HepG2 (cell line): ENCODE measurements around the gene RPS6KB1. TPM values are rescaled to one million over a fixed set of nuclear protein-coding genes. Genes with fewer than 3 reads are reported as not detected.

Experiments
- ATF7 ChIP-seq, 2 experiments: fragments of 450-650 bp in 1 of 2; sonication (generic) in 1 of 2; formaldehyde crosslinking in 1 of 2; IDR thresholded peaks; 2 replicates each; pipeline versions ENCODE4 v1.4.0 to v1.6.1; 2016 to 2020; ENCODE audit warnings: antibody characterized with exemption in 1 of 2, mild to moderate bottlenecking in 1 of 2, missing genetic modification reagents in 1 of 2
- BORCS8-MEF2B ChIP-seq: sonication (generic); formaldehyde crosslinking; IDR thresholded peaks from 2 replicates; pipeline ENCODE4 v1.8.0; 2022; ENCODE audit warnings: mild to moderate bottlenecking, missing genetic modification reagents
- GTF3A ChIP-seq: sonication (generic); formaldehyde crosslinking; conservative IDR thresholded peaks from 2 replicates; pipeline ENCODE4 v1.4.0; 2020; ENCODE audit warnings: mild to moderate bottlenecking, missing genetic modification reagents
- GZF1 ChIP-seq: sonication (generic); formaldehyde crosslinking; IDR thresholded peaks from 2 replicates; pipeline ENCODE4 v1.5.1; 2020; ENCODE audit warnings: mild to moderate bottlenecking, missing genetic modification reagents
- HHEX ChIP-seq: IDR thresholded peaks from 2 replicates; pipeline ENCODE4 v1.6.1; 2016; ENCODE audit warnings: control low read depth
- KDM4B ChIP-seq: sonication (generic); formaldehyde crosslinking; IDR thresholded peaks from 2 replicates; pipeline ENCODE4 v1.4.0; 2020; ENCODE audit warnings: missing genetic modification reagents
- MTF1 ChIP-seq: sonication (generic); formaldehyde crosslinking; IDR thresholded peaks from 2 replicates; pipeline ENCODE4 v1.5.0; 2020; ENCODE audit warnings: missing genetic modification reagents
- REL ChIP-seq: sonication (generic); formaldehyde crosslinking; conservative IDR thresholded peaks from 2 replicates; pipeline ENCODE4 v1.8.0; 2022; ENCODE audit warnings: mild to moderate bottlenecking, missing genetic modification reagents, moderate library complexity
- ZNF101 ChIP-seq: sonication (generic); formaldehyde crosslinking; IDR thresholded peaks from 2 replicates; pipeline ENCODE4 v1.4.0; 2020; ENCODE audit warnings: mild to moderate bottlenecking, low read depth, missing genetic modification reagents, borderline replicate concordance
- ZNF768 ChIP-seq: sonication (generic); formaldehyde crosslinking; IDR thresholded peaks from 2 replicates; pipeline ENCODE4 v1.4.0; 2020; ENCODE audit warnings: missing genetic modification reagents
- polyA plus RNA-seq, 8 experiments: library from polyadenylated mRNA; depleted of rRNA in 3 of 8; stranded (reverse) in 7 of 8; unstranded in 1 of 8; fragments of >200 nt; fragmentation: Illumina TruSeq in 4 of 8; extraction: Trizol in 4 of 8; gene quantifications; 2 replicates each; pipeline versions ENCODE4 v1.2.1 to v1.2.3, GENCODE V29; 2011 to 2016; ENCODE audit warnings: low read depth in 4 of 8, missing spikeins in 1 of 8, mixed read lengths in 1 of 8; ENCODE audit not compliant: insufficient read depth in 1 of 8
- total RNA-seq, 5 experiments: library from RNA; depleted of rRNA; stranded (reverse); fragments of >200 nt; fragmentation: Illumina TruSeq; extraction: Trizol; gene quantifications; 2 replicates each; pipeline ENCODE4 v1.2.3, GENCODE V29; 2016; ENCODE audit warnings: low read depth in 1 of 5
- TF ChIP-seq, protein P1 (sequence below): sonication (generic); formaldehyde crosslinking; IDR thresholded peaks from 2 replicates; pipeline ENCODE4 v1.8.0; 2022; ENCODE audit warnings: low read depth, missing genetic modification reagents
- TF ChIP-seq, protein P2 (sequence below): sonication (generic); formaldehyde crosslinking; IDR thresholded peaks from 2 replicates; pipeline ENCODE4 v1.4.0; 2020; ENCODE audit warnings: low read depth, missing genetic modification reagents
- TF ChIP-seq, protein P3 (sequence below): sonication (generic); formaldehyde crosslinking; IDR thresholded peaks from 2 replicates; pipeline ENCODE4 v1.4.0; 2020; ENCODE audit warnings: missing genetic modification reagents
- TF ChIP-seq, protein P4 (sequence below): sonication (generic); formaldehyde crosslinking; IDR thresholded peaks from 2 replicates; pipeline ENCODE4 v1.9.0; 2022; ENCODE audit warnings: missing genetic modification reagents, mild to moderate bottlenecking, borderline replicate concordance

RPS6KB1 gene
- total and polyA plus RNA-seq, 2 of the 13 experiments (the other 11 are each of a cell fraction or from before 2014, with no cell fraction given): 16.5 to 42.2 TPM

DNA sequence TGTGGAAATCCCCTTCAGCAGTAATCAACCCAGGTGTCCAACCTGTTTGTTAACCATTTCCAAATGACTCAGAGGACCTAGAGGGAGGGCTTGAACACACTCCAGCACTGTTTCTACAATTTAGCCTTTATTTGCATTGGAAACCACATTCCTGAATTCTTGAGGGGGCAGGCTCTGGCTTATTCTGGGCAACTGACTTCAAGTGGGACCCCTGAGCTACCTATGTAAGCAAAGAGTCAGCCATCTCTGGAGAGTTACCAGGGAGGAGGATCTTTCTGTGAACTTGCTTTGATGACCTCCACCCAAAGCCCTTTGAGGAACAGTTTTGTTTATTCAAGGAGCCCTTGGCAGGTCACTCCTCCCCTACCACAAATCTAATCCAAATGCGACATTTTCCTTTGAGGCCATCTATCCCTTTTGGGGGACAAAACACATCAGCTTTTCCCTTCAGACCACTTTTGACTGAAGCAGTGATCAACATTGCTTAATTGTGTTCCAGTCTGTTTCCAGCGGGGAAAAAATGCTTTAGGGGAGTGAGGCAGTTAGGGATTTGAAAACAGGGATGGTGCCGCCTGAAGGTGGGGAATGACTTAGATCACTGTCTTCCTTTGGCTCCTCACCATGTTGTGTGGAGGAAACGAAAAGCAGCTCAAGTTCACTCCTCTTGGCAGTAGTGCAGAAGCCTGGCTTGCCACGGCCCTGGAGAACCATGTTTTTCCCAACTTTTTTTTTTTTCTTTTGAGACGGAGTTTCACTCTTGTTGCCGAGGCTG is 46.3 kb upstream of the RPS6KB1 start (continued):
- TF ChIP-seq, protein P1, sequence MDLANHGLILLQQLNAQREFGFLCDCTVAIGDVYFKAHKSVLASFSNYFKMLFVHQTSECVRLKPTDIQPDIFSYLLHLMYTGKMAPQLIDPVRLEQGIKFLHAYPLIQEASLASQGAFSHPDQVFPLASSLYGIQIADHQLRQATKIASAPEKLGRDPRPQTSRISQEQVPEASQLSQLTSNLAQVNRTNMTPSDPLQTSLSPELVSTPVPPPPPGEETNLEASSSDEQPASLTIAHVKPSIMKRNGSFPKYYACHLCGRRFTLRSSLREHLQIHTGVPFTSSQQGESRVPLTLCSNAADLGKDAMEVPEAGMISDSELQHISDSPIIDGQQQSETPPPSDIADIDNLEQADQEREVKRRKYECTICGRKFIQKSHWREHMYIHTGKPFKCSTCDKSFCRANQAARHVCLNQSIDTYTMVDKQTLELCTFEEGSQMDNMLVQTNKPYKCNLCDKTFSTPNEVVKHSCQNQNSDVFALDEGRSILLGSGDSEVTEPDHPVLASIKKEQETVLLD (CRISPR knock-in tag): no peak
- TF ChIP-seq, protein P2, sequence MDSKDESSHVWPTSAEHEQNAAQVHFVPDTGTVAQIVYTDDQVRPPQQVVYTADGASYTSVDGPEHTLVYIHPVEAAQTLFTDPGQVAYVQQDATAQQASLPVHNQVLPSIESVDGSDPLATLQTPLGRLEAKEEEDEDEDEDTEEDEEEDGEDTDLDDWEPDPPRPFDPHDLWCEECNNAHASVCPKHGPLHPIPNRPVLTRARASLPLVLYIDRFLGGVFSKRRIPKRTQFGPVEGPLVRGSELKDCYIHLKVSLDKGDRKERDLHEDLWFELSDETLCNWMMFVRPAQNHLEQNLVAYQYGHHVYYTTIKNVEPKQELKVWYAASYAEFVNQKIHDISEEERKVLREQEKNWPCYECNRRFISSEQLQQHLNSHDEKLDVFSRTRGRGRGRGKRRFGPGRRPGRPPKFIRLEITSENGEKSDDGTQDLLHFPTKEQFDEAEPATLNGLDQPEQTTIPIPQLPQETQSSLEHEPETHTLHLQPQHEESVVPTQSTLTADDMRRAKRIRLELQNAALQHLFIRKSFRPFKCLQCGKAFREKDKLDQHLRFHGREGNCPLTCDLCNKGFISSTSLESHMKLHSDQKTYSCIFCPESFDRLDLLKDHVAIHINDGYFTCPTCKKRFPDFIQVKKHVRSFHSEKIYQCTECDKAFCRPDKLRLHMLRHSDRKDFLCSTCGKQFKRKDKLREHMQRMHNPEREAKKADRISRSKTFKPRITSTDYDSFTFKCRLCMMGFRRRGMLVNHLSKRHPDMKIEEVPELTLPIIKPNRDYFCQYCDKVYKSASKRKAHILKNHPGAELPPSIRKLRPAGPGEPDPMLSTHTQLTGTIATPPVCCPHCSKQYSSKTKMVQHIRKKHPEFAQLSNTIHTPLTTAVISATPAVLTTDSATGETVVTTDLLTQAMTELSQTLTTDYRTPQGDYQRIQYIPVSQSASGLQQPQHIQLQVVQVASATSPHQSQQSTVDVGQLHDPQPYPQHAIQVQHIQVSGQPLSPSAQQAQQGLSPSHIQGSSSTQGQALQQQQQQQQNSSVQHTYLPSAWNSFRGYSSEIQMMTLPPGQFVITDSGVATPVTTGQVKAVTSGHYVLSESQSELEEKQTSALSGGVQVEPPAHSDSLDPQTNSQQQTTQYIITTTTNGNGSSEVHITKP (CRISPR knock-in tag): peak; percentile 82
- 0 out of 2 replicates have a peak, but pooled peaks have one; percentile 37 for TF ChIP-seq MTF1
- TF ChIP-seq, protein P3, sequence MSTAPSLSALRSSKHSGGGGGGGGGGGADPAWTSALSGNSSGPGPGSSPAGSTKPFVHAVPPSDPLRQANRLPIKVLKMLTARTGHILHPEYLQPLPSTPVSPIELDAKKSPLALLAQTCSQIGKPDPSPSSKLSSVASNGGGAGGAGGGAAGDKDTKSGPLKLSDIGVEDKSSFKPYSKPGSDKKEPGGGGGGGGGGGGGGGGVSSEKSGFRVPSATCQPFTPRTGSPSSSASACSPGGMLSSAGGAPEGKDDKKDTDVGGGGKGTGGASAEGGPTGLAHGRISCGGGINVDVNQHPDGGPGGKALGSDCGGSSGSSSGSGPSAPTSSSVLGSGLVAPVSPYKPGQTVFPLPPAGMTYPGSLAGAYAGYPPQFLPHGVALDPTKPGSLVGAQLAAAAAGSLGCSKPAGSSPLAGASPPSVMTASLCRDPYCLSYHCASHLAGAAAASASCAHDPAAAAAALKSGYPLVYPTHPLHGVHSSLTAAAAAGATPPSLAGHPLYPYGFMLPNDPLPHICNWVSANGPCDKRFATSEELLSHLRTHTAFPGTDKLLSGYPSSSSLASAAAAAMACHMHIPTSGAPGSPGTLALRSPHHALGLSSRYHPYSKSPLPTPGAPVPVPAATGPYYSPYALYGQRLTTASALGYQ (CRISPR knock-in tag): peak; percentile 92
- peak; percentile 63; the same call in 1 of the 2 replicates for TF ChIP-seq BORCS8-MEF2B (CRISPR knock-in tag)
- TF ChIP-seq REL (CRISPR knock-in tag): no peak
- no peak for TF ChIP-seq ZNF768 (CRISPR knock-in tag)
- TF ChIP-seq HHEX (CRISPR knock-in tag): peak; percentile 15; the same call in 1 of the 2 replicates
- TF ChIP-seq GZF1: no peak
- no peak for TF ChIP-seq ATF7 (IDR thresholded peaks at IDR 0.05)
- TF ChIP-seq ATF7 (CRISPR knock-in tag; IDR thresholded peaks at IDR 0.05): 0 out of 2 replicates have a peak, but pooled peaks have one; percentile 43
- peak; percentile 8; the same call in 1 of the 2 replicates for TF ChIP-seq ZNF101 (CRISPR knock-in tag)
- no peak for TF ChIP-seq GTF3A (CRISPR knock-in tag)
- peak; percentile 49 for TF ChIP-seq KDM4B
- TF ChIP-seq, protein P4, sequence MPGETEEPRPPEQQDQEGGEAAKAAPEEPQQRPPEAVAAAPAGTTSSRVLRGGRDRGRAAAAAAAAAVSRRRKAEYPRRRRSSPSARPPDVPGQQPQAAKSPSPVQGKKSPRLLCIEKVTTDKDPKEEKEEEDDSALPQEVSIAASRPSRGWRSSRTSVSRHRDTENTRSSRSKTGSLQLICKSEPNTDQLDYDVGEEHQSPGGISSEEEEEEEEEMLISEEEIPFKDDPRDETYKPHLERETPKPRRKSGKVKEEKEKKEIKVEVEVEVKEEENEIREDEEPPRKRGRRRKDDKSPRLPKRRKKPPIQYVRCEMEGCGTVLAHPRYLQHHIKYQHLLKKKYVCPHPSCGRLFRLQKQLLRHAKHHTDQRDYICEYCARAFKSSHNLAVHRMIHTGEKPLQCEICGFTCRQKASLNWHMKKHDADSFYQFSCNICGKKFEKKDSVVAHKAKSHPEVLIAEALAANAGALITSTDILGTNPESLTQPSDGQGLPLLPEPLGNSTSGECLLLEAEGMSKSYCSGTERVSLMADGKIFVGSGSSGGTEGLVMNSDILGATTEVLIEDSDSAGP (CRISPR knock-in tag): no peak
